ACHN (cell line): ENCODE measurements around the gene CELF5.
"Not testable (repeated sequence)": the region's sequence is repeated elsewhere in the genome, so short reads cannot be mapped to it uniquely, and the experiment has no call there.

ENCODE experiments used
- DNase-seq: peaks from one replicate; pipeline ENCODE4 v3.0.0-alpha.2; 2015
- in situ Hi-C: cut with HindIII; loops from 2 replicates; pipeline ENCODE4 v1.10.0; 2017; ENCODE audit warnings: low sequenced_read_pairs, low pct_ligation_motif_present, low pct_unique_long_range_greater_than_20kb

CELF5 gene

GRCh38 chr19:3279306-3279705, 54.8 kb downstream of the CELF5 start:
- in situ Hi-C loops, result no loop called here

GRCh38 chr19:3281026-3281425, 56.6 kb downstream of the CELF5 start:
- in situ Hi-C loops, result no loop called here
- DNase-seq, result no peak

More at GRCh38 chr19:3279306-3279705, 54.8 kb downstream of the CELF5 start:
- DNase-seq, result no peak

GRCh38 chr19:3282155-3282554, 57.7 kb downstream of the CELF5 start:
- in situ Hi-C loops, result no loop called here
- DNase-seq, result no peak

GRCh38 chr19:3282564-3282963, 58.1 kb downstream of the CELF5 start:
- DNase-seq, result no peak
- in situ Hi-C loops, result no loop called here

GRCh38 chr19:3283246-3283751, 58.8 kb downstream of the CELF5 start:
- in situ Hi-C loops, result no loop called here

GRCh38 chr19:3283886-3284657, 59.6 kb downstream of the CELF5 start:
- in situ Hi-C loops, result no loop called here

More at GRCh38 chr19:3283246-3283751, 58.8 kb downstream of the CELF5 start:
- DNase-seq, result no peak

GRCh38 chr19:3284759-3285646, 60.5 kb downstream of the CELF5 start:
- in situ Hi-C loops, result no loop called here
- peak; percentile 72 for DNase-seq

More at GRCh38 chr19:3283886-3284657, 59.6 kb downstream of the CELF5 start:
- no peak for DNase-seq

GRCh38 chr19:3285647-3286176, 61.3 kb downstream of the CELF5 start:
- no peak for DNase-seq
- in situ Hi-C loops, result no loop called here

GRCh38 chr19:3287814-3288213, 63.4 kb downstream of the CELF5 start:
- in situ Hi-C loops, result no loop called here
- DNase-seq, result no peak

GRCh38 chr19:3288437-3288836, 64.0 kb downstream of the CELF5 start:
- DNase-seq, in situ Hi-C loops: not testable (repeated sequence)

- DNase-seq, result no peak
- in situ Hi-C loops, result no loop called here
Observed at GRCh38 chr19:3289971-3290569, 65.6 kb downstream of the CELF5 start.

- in situ Hi-C loops, DNase-seq: not testable (repeated sequence)
Observed at GRCh38 chr19:3290858-3291257, 66.4 kb downstream of the CELF5 start.

- no peak for DNase-seq
- in situ Hi-C loops, result no loop called here
Observed at GRCh38 chr19:3291644-3292043, 67.2 kb downstream of the CELF5 start.

GRCh38 chr19:3292958-3293529, 68.6 kb downstream of the CELF5 start:
- in situ Hi-C loops, result no loop called here
- no peak for DNase-seq

GRCh38 chr19:3293560-3293959, 69.1 kb downstream of the CELF5 start:
- DNase-seq, result no peak
- in situ Hi-C loops, result no loop called here

- no peak for DNase-seq
- in situ Hi-C loops, result no loop called here
Observed at GRCh38 chr19:3294080-3294850, 69.8 kb downstream of the CELF5 start.

GRCh38 chr19:3295581-3295980, 71.1 kb downstream of the CELF5 start:
- DNase-seq, result no peak
- in situ Hi-C loops, result no loop called here

- DNase-seq, result no peak
- in situ Hi-C loops, result no loop called here
Observed at GRCh38 chr19:3296034-3296433, 71.6 kb downstream of the CELF5 start.
